Activated naive CD8-positive, alpha-beta T cell treated with anti-CD3 and anti-CD28 coated beads, Interleukin-2, amount 50 U/mL, for 24 hours (primary cell): ENCODE results near the gene LRCH1.
A peak's percentile ranks its signal among the peaks of the same experiment; 100 is the strongest.

Source experiments
- ATAC-seq: fragments of 150-1000 bp; cut with Tn5 transposase; one replicate; pipeline ENCODE4 v1.10.0; 2021
- DNase-seq: peaks from one replicate; pipeline ENCODE4 v3.0.0; 2021
- H3K27ac Mint-ChIP-seq: one replicate; pipeline ENCODE4 v1.8.0; 2021; ENCODE audit warnings: mild to moderate bottlenecking, mixed read lengths
- H3K27me3 Mint-ChIP-seq: one replicate; pipeline ENCODE4 v1.8.0; 2021; ENCODE audit warnings: mixed read lengths
- H3K36me3 Mint-ChIP-seq: one replicate; pipeline ENCODE4 v1.8.0; 2021; ENCODE audit warnings: low read depth, mixed read lengths
- H3K4me1 Mint-ChIP-seq: one replicate; pipeline ENCODE4 v1.8.0; 2021; ENCODE audit warnings: mixed read lengths
- H3K4me3 Mint-ChIP-seq: one replicate; pipeline ENCODE4 v1.8.0; 2021; ENCODE audit warnings: mild to moderate bottlenecking, moderate library complexity, mixed read lengths
- H3K9me3 Mint-ChIP-seq: one replicate; pipeline ENCODE4 v1.8.0; 2021; ENCODE audit warnings: mixed read lengths

LRCH1 gene

DNA sequence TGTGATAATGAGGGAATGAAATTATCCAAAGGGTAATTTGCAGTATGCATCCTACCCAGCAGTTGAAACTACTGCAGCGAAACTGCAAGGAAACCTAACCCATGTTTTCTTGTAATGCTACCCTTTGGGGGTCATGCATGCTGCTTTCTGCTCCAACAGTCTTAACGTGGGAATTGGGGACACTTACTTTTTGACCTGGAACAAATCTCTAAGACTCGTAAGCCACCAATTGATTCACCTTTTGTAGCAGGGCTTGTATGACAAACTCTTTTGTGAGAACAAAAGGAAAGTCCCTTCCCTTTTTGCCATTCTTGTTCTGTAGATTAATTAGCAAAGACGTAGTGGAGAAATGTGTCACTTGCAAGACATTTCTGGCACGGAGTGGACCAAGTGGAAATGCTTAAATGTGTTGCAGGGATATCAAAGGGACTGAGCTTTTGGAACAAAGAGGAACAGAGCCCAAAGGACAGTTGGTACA, 27.4 kb downstream of the LRCH1 start:
- Mint-ChIP-seq H3K36me3 (peaks cover 10% of the 10 kb centered on the region), H3K4me1 (peaks cover 70% of the 10 kb centered on the region), H3K9me3 (no peaks in the 10 kb centered on the region), H3K27me3 (no peaks in the 10 kb centered on the region), H3K27ac (peak overlapping the region; percentile 48), H3K4me3 (no peak overlapping the region)
- DNase-seq (no peak), ATAC-seq (no peak)

DNA sequence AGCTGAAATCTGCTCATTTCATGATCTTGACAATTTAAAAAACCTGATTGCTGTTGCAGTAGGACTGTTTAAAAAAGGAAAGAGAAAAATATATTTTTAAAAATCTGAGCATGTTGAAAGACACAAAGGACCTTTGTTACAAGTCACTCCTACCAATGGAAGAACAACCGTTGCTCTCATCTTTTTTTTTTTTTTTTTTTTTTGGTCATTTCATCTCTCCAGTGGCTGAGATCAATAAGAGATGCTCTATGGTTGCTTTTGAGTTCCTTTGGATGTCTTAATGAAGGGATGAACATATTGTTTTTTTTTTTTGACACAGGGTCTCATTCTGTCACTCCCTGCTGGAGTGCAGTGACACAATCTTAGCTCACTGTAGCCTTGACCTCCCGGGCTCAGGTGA, 29.2 kb downstream of the LRCH1 start:
- H3K36me3 Mint-ChIP-seq, result peaks cover 3% of the 10 kb centered on the region
- H3K27ac Mint-ChIP-seq, result no peak overlapping the region

DNA sequence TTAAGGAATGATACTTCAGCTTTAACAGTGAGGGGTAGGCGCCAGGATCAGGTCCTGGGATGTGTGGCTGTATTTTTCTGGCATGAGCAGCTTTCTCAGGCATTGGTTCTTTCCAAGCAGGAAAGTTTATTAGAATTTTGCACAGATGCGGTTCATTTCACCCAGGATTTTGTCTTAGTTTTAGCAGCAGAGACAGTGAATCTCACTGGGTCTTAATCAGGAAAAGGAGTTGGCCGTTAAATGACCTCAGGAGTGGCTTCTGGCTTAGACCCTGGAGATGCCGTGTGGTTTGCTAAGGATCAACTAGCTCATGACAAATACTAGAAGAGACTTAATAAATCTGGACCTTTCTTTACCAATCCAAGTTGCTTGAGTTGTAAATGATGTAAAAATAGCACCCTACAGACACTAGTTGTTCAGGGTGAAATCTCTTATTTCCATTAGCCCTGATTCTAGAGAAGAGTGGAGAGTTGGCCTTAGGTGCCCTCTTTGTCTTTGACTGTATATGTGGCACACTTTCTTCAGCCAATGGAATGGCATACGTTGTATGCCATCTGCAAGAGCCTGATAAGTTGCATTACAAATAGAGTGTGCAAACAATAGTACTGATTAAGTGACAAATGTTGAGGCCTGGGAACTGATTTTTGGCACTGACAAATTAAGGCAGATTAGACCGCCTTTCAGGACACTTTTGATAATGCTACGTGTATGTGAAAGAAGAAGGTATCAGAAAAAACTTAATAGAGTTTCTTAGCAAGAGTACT, 34.0 kb downstream of the LRCH1 start:
- H3K4me1 Mint-ChIP-seq, result peaks cover 66% of the 10 kb centered on the region
- no peaks in the 10 kb centered on the region for H3K9me3 Mint-ChIP-seq
- DNase-seq, result no peak
- H3K36me3 Mint-ChIP-seq, result no peaks in the 10 kb centered on the region
- no peak overlapping the region for H3K27ac Mint-ChIP-seq
- H3K27me3 Mint-ChIP-seq, result no peaks in the 10 kb centered on the region
- H3K4me3 Mint-ChIP-seq, result no peak overlapping the region
- ATAC-seq, result no peak

More for the DNA sequence above, 29.2 kb downstream of the LRCH1 start:
- Mint-ChIP-seq H3K27me3 (no peaks in the 10 kb centered on the region), H3K4me1 (peaks cover 74% of the 10 kb centered on the region), H3K4me3 (no peak overlapping the region), H3K9me3 (no peaks in the 10 kb centered on the region)
- DNase-seq (no peak), ATAC-seq (no peak)

DNA sequence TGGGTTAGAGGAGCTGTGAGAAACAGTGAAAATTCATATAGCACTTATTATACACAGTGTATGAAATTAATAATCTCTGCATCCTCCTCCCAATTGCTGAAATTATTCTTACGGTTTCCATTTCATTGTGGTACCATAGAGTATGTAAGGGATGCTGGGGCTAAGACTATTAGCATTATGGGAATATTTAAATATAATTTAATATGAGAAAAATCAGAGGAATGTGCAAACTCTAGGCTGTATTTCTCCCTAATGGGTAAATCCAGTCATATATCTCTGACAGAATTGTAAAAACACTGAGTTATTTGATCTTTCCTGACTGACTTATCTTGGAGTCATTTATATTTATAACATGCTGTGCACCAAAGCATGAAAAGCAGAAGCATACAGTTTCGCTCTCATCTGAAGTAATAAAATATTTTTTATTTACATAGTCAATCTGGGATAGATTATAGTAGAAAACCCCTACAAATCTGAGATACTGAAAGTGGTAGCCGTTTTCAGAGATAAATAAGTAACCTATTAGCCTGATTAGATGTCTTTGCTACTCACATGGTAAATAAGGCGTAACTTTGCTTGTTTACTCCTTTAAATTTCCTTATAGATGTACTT, 34.9 kb downstream of the LRCH1 start:
- Mint-ChIP-seq H3K27me3 (no peaks in the 10 kb centered on the region), H3K9me3 (no peaks in the 10 kb centered on the region)

DNA sequence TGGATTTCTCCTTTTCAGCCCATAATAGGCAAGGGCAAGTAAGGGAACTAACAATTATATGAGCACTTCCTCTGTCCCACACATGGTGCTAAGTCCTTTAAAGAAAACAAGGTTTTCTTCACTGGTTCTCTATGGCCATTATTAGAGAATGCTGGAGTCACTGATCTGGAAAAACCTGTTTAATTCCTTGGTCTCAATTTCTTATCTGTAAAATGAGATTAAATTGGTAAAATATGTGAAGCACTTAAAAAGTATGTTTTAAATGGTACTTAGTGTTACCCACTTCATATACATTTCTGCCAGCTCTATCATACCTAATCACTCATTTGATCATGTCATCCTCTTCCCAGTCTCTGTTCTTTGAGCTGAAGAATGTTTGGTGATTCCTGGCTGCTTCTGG, 39.4 kb downstream of the LRCH1 start:
- Mint-ChIP-seq H3K9me3 (no peaks in the 10 kb centered on the region), H3K27me3 (no peaks in the 10 kb centered on the region), H3K36me3 (no peaks in the 10 kb centered on the region), H3K27ac (no peak overlapping the region), H3K4me1 (peaks cover 81% of the 10 kb centered on the region), H3K4me3 (no peak overlapping the region)
- no peak for ATAC-seq
- DNase-seq, result no peak

More for the DNA sequence above, 34.9 kb downstream of the LRCH1 start:
- no peak for DNase-seq
- Mint-ChIP-seq H3K4me1 (peaks cover 74% of the 10 kb centered on the region), H3K4me3 (no peak overlapping the region), H3K36me3 (no peaks in the 10 kb centered on the region), H3K27ac (no peak overlapping the region)
- no peak for ATAC-seq

DNA sequence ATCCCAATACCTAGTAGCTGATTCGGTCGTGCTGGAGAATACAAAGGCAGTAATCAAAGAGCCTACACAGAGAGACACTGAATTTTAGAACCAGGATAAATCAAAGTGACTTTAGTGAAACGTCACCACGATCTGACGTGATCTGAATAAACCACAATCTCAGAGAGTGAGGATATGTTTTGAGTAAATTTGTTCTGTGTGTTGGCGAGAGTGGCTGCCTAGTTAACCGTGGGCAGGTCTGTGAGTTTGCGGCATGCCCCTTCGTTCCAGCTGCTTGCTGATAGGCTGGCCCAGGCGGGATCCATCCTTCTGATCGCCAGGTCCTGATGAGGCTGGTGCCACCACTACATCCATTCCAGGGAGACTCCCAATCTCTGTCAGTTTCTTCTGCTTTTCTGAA, 40.4 kb downstream of the LRCH1 start:
- Mint-ChIP-seq H3K27me3 (no peaks in the 10 kb centered on the region), H3K36me3 (no peaks in the 10 kb centered on the region), H3K4me1 (peaks cover 86% of the 10 kb centered on the region), H3K4me3 (peak overlapping the region; percentile 42), H3K27ac (peak overlapping the region; percentile 52), H3K9me3 (no peaks in the 10 kb centered on the region)
- DNase-seq, result peak; percentile 51
- peak; percentile 97 for ATAC-seq

DNA sequence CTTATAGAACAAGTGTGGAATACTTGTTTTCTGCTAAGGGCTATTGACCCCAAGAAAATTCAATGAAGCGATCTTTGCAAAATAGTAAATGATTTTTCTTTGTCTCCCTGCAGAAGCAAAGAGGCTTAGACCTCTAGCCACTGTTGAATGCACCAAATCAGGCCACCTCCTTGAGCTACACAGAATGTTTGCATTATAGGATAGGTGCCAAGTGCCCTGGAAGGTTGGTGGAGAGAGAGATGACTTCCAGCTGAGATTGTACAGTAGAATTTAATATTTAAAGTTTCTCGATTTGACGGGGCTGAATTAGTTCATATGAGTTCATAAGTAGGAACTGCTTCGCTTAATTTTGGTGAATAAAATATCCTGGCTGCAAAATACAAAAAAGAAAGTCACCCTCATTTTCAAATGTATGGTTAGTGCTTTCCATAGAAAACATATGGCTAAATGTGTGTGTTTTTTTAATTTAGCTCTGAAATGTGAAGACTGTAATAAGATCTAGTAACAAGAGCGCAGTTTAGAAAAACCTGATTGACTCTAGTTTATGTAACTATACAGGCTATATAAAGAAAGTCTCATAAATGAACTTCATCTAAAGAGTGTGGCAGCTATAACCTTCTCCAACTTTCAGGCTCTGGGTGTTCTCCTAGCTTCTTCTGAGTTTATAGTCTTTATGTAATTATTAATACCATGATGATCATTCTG, 41.6 kb downstream of the LRCH1 start:
- H3K4me1 Mint-ChIP-seq, result peaks cover 94% of the 10 kb centered on the region
- no peaks in the 10 kb centered on the region for H3K36me3 Mint-ChIP-seq
- no peaks in the 10 kb centered on the region for H3K27me3 Mint-ChIP-seq
- H3K27ac Mint-ChIP-seq, result no peak overlapping the region
- no peak for ATAC-seq
- H3K9me3 Mint-ChIP-seq, result no peaks in the 10 kb centered on the region
- H3K4me3 Mint-ChIP-seq, result no peak overlapping the region
- DNase-seq, result no peak

DNA sequence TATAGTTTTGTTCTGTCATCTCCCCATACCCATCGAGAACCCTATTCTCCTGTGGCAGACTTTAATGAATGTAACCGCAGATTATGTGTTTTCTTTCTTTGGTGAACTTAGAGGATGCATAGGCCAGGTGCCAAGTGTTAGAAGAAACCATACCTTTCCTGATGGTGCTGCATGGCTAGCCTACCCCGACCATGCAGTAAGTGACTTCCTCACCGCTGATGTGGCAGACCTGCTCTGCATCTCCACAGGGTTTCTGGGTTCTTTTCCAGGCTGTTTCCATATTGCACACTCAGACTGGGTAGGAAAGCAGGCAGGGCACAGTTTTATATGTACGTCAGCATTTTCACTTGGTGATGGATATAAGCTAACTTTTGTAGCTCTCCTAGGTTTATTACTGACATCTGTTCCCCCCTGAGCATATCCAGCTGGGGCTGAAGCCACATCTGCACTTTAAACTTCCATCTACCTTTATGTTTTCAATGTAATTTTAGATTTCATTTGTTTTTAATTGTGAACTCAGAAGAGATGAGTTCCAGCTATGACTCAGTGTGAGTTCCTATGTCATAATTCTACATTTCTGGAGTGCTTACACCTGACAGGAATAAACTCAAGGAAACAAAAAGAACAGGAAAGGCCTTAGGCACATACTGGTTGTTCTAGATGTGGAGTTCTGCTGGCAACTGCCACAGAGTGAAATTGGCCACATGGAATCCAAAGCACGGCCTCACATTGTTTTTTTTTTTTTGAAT, 42.3 kb downstream of the LRCH1 start:
- peak overlapping the region; percentile 37 for H3K27ac Mint-ChIP-seq
- no peak overlapping the region for H3K4me3 Mint-ChIP-seq
- DNase-seq (no peak), ATAC-seq (no peak)
- peaks cover 92% of the 10 kb centered on the region for H3K4me1 Mint-ChIP-seq
- no peaks in the 10 kb centered on the region for H3K36me3 Mint-ChIP-seq
- no peaks in the 10 kb centered on the region for H3K9me3 Mint-ChIP-seq
- H3K27me3 Mint-ChIP-seq, result no peaks in the 10 kb centered on the region

DNA sequence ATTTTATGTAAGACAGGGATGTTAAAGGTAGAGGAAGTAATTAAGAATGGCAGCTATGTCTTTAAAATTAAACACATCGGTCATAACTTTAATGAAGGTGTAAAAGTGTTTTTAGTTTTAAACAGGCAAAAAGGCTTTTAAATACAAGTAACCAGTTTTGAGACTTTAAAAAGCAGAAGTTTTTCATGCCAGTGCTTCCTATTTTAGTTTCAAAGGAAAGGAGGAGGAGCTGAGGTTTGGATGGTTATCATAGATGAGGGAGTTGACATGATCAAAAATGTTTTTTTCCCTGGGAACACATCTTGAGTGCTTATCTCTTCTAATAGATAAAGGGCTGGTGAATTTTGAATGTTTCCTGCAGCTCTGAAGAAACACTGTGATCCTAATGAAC, 42.9 kb downstream of the LRCH1 start:
- DNase-seq (no peak), ATAC-seq (no peak)
- no peaks in the 10 kb centered on the region for H3K9me3 Mint-ChIP-seq
- H3K27me3 Mint-ChIP-seq, result no peaks in the 10 kb centered on the region
- H3K27ac Mint-ChIP-seq, result peak overlapping the region; percentile 37
- H3K4me3 Mint-ChIP-seq, result no peak overlapping the region
- peaks cover 93% of the 10 kb centered on the region for H3K4me1 Mint-ChIP-seq
- H3K36me3 Mint-ChIP-seq, result no peaks in the 10 kb centered on the region

DNA sequence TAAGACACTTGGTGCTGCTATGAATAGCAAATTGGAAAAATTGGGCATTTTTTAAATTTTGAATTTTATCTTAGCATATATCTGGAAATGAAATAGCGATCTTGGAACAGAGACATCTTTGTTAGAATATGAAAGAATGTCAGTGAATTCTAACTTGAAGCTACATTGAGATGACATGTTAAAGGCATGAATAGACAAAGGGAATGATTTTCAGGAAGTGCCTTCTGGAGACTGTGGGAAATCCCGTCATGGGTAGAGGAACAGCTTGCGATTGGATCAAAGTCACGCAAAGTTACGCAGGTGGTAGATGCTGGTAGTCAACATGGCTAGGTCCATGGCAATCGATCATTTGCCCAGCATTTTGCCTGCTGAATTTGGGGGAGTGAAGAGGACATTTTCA, 43.5 kb downstream of the LRCH1 start:
- H3K36me3 Mint-ChIP-seq, result no peaks in the 10 kb centered on the region
- no peak overlapping the region for H3K27ac Mint-ChIP-seq
- H3K9me3 Mint-ChIP-seq, result no peaks in the 10 kb centered on the region
- no peak overlapping the region for H3K4me3 Mint-ChIP-seq
- H3K4me1 Mint-ChIP-seq, result peaks cover 93% of the 10 kb centered on the region
- no peak for ATAC-seq
- H3K27me3 Mint-ChIP-seq, result no peaks in the 10 kb centered on the region
- no peak for DNase-seq

DNA sequence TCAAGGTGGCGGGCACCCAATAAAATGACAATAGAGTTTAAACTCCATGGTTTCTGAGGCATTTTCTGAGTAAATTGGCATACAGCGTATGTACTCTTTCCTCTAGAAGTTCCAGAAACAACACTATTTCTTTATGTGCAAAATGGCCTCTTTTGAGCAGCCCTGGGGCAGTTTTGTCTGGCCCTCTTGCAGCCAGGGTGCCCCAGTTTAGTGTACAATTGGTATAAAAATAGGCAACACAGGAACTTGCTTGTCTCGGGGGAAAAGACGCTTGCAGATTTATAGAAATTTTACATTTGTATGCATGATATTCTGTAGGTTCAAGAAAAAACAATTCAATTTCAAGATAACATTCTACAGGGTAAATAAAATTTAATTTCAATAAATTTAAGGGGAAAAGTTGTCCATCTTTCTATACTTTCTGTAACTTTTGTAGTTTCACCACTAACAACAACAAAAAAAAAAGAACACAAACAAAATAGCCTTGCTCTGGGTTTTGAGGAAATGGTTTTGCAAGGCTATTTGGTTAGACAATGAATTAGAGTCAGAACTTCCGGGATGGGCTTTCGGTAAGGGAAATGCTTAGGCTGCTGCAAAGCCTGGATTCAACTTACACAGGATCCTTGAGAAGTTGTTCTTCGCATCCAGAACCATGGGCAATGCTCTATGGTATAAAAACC, 45.3 kb downstream of the LRCH1 start:
- no peaks in the 10 kb centered on the region for H3K36me3 Mint-ChIP-seq
- no peak overlapping the region for H3K4me3 Mint-ChIP-seq
- H3K4me1 Mint-ChIP-seq, result peaks cover 90% of the 10 kb centered on the region
- ATAC-seq, result no peak
- DNase-seq, result no peak
- H3K27me3 Mint-ChIP-seq, result no peaks in the 10 kb centered on the region
- H3K9me3 Mint-ChIP-seq, result no peaks in the 10 kb centered on the region
- H3K27ac Mint-ChIP-seq, result no peak overlapping the region

DNA sequence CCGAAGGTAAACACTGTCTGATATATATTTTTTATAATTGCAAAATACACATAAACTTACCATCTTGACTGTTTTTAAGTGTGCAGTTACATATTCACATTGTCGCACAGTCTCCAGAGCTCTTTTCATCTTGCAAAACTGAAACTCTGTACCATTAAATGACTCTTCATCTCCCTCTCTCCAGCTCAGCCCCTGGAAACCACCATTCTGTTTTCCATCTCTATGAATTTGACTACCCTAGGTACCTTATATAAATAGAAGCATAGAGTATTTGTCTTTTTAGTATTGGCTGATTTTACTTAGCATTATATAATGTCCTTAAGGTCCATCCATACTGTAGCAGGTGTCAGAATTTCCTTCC, 45.8 kb downstream of the LRCH1 start:
- ATAC-seq (peak; percentile 76), DNase-seq (no peak)
- no peaks in the 10 kb centered on the region for H3K27me3 Mint-ChIP-seq
- H3K9me3 Mint-ChIP-seq, result no peaks in the 10 kb centered on the region
- no peak overlapping the region for H3K27ac Mint-ChIP-seq
- H3K4me1 Mint-ChIP-seq, result peaks cover 85% of the 10 kb centered on the region
- H3K36me3 Mint-ChIP-seq, result no peaks in the 10 kb centered on the region
- H3K4me3 Mint-ChIP-seq, result no peak overlapping the region

DNA sequence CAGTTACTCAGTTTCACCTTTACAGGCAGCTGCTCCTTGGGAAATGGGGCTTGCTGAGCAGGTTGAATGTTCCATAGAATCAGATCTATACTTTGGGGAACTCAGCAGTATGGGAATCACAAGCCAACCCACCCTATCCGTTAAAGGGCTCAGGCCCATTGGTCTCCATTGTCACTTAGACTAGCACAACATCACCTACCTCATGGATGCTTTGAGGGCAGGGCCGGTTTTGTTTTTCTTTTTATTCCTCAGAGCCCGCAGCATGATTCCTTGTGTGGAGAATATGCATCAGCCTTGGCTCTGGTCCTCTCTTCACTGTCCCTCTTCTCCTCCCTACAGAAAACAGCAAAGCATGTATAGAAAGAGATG, 48.0 kb downstream of the LRCH1 start:
- H3K9me3 Mint-ChIP-seq, result no peaks in the 10 kb centered on the region
- H3K4me3 Mint-ChIP-seq, result no peak overlapping the region
- no peak for ATAC-seq
- no peak for DNase-seq
- peaks cover 81% of the 10 kb centered on the region for H3K4me1 Mint-ChIP-seq
- no peak overlapping the region for H3K27ac Mint-ChIP-seq
- H3K27me3 Mint-ChIP-seq, result no peaks in the 10 kb centered on the region
- no peaks in the 10 kb centered on the region for H3K36me3 Mint-ChIP-seq

DNA sequence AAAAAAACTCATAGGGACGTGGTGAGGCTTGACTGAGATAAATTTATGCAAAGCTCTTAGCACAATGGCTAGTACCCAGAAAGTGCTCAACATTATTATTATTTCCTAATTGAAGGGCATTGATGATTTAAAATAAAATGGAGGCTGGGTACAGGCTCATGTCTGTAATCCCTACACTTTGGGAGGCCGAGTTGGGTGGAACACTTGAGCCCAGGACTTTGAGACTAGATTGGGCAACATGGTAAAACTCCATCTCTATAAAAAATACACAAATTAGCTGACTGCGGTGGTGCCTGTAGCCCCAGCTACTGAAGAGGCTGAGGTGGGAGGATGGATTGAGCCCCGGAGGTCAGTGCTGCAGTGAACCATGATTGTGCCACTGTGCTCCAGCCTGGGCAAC, 49.6 kb downstream of the LRCH1 start:
- no peaks in the 10 kb centered on the region for H3K27me3 Mint-ChIP-seq
- no peaks in the 10 kb centered on the region for H3K36me3 Mint-ChIP-seq
- no peak overlapping the region for H3K27ac Mint-ChIP-seq
- peaks cover 85% of the 10 kb centered on the region for H3K4me1 Mint-ChIP-seq
- ATAC-seq (no peak), DNase-seq (no peak)
- no peak overlapping the region for H3K4me3 Mint-ChIP-seq
- no peaks in the 10 kb centered on the region for H3K9me3 Mint-ChIP-seq
